Cerebellar cortex (tissue), 1 donor: ENCODE results near the gene IPO13.

ENCODE experiments used
- DNase-seq: peaks from one replicate; pipeline ENCODE4 v3.0.0-alpha.2; 2015; ENCODE audit warnings: low spot score

The IPO13 gene

GRCh38 chr1:43931711-43932660 lies 14.8 kb upstream of the IPO13 start:
- DNase-seq: no peak

- no peak for DNase-seq
Measured at GRCh38 chr1:43932786-43933385, 13.9 kb upstream of the IPO13 start.

- DNase-seq: no peak
Measured at GRCh38 chr1:43933386-43934100, 13.2 kb upstream of the IPO13 start, which contains the start of gene ARTN. ARTN (plus strand) TSS chr1:43933801; CDS start chr1:43935657, 1,856 bp downstream.

GRCh38 chr1:43934101-43934985 lies 12.4 kb upstream of the IPO13 start:
- peak; percentile 59 for DNase-seq

- DNase-seq: no peak
Measured at GRCh38 chr1:43934986-43935324, 11.8 kb upstream of the IPO13 start.

- DNase-seq: no peak
Measured at GRCh38 chr1:43935711-43936427, 10.9 kb upstream of the IPO13 start.

- DNase-seq: no peak
Measured at GRCh38 chr1:43936431-43937151, 10.2 kb upstream of the IPO13 start.

- DNase-seq: no peak
Measured at GRCh38 chr1:43937179-43937865, 9.4 kb upstream of the IPO13 start.

- peak; percentile 49 for DNase-seq
Measured at GRCh38 chr1:43938383-43938782, 8.4 kb upstream of the IPO13 start.

- peak; percentile 90 for DNase-seq
Measured at GRCh38 chr1:43938892-43939587, 7.7 kb upstream of the IPO13 start.

GRCh38 chr1:43942411-43942810 lies 4.3 kb upstream of the IPO13 start:
- no peak for DNase-seq

GRCh38 chr1:43944860-43945259 lies 1.9 kb upstream of the IPO13 start:
- no peak for DNase-seq

GRCh38 chr1:43945674-43946235 lies 995 bp upstream of the IPO13 start:
- DNase-seq: no peak

GRCh38 chr1:43947061-43947873 lies 517 bp downstream of the IPO13 start:
- peak; percentile 65 for DNase-seq

GRCh38 chr1:43947874-43948437 lies 1.2 kb downstream of the IPO13 start:
- no peak for DNase-seq

- DNase-seq: no peak
Measured at GRCh38 chr1:43949678-43950077, 2.9 kb downstream of the IPO13 start.
